GM21526 (cell line): Measurements from ENCODE around the gene CDC42EP1.
"Not testable (repeated sequence)": the region's sequence is repeated elsewhere in the genome, so short reads cannot be mapped to it uniquely, and the experiment has no call there.

Source experiments
- ATAC-seq: cut with Tn5 transposase; IDR thresholded peaks from one replicate; pipeline ENCODE4 v1.9.1; 2021; ENCODE audit warnings: moderate library complexity; ENCODE audit not compliant: unreplicated experiment, low FRiP score

The CDC42EP1 gene

DNA sequence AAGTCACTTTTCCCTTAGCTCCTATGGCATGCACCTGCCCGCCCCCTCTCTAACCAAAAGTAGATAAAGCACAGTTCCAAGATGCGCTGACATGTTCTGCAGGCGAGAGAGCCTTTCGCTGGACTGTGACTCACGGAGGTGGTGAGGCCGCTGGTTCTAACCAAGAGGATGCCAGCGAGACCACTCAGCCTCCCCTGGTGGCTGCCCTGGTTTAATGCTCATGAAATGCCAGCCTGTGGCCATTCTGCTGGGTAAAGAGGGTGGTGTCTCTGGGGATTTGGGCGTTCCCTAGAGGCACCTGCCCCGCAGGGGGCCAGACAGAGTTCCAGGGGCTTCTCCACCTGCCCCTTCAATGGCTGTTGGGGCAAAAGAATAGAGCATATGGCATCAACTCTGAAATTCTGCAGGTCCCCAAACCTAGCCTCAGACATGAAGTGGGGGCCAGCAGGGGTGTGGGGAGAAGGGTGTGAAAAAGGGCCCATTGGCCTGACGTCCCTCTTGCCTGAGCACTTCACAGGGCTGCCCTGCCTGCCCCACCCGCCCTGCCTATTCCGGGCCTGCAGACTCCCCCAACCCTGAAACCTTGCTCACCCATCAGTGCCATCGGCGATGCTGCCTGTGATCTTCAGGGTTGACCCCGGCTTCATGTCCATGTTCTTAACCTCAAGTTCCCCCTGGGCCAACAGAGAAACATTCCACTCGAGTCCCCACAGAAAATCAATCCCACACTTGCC is 11.1 kb downstream of the CDC42EP1 start:
- ATAC-seq = no peak

DNA sequence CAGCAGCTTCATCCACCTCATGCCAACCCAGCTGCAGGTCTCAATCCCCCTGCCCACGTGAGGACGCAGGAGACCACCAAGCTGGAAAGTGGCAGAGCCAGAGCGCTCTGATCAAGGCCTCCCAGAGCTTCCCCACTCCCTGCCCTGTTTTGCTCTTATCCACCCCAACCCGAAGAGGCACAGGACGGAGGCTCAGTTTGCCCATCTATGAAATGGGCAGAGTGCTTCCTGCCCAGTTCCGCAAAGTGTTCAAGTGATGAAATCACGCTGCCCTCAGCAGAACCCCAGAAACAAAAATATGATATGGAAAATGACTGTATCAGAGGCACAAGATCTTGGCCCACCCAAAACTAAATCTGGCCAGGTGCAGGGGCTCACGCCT is 11.7 kb downstream of the CDC42EP1 start:
- ATAC-seq = no peak

DNA sequence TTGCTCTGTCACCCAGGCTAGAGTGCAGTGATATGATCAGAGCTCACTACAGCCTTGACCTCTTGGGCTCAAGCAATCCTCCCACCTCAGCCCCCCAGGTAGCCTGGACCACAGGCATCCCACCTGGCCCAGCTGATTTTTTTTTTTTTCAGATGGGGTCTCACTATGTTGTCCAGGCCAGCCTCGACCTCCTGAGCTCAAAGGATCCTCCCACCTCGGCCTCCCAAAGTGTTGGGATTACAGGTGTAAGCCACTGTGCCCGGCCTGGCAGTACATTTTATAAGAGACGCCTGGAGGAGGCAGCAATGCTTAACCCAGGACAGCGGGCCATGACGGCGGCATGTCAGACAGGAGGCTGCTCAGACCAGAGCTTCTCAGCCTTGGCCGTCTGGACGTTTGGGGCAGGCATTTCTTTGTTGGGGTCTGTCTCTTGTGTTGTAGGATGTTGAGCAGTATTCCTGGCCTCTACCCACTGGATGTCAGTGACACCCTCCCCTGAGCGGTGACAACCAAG is 15.3 kb downstream of the CDC42EP1 start:
- no peak for ATAC-seq

GRCh38 chr22:37578002-37578401 is 17.7 kb downstream of the CDC42EP1 start:
- ATAC-seq = no peak

DNA sequence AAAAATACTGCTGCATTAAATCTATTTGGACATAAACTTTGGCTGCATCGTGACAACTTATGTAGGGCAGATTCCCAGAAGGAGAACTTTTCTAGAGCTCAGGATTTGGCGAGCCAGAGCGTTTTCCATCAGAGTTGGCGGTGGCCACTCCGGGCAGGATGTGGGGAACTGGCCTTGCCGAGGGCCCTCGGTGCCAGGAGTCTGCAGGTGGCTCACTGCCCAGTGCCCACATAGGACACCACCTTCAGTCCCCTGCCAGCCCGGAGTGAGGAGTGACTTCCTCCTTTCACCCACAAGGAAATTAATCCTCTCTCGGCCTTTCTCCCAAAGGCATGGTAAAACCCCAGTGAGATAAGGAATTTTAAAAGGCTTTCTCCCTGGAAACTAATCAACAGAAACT is 21.2 kb downstream of the CDC42EP1 start:
- ATAC-seq = no peak

GRCh38 chr22:37582526-37582925 is 22.2 kb downstream of the CDC42EP1 start:
- no peak for ATAC-seq

GRCh38 chr22:37588546-37589215 is 28.4 kb downstream of the CDC42EP1 start:
- ATAC-seq = no peak

DNA sequence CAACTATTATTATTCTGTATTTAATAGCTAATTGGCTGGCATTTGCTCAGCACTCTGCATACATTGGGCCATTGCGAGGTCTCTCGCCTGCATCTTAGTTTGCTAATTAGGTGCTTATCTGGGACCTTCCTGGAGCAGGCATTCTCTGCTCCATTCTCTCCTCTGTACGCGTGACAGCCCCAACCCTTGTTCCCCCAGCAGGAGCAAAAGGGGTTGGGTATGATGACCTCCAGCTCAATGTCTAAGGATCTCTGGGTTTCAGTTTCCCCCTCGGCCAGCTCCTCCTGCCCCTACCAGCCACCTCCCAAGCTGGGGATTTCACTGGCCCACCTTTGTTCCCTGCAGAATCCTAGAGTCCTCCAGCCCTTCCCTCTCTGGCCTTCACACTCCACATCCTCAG is 29.4 kb downstream of the CDC42EP1 start:
- no peak for ATAC-seq

DNA sequence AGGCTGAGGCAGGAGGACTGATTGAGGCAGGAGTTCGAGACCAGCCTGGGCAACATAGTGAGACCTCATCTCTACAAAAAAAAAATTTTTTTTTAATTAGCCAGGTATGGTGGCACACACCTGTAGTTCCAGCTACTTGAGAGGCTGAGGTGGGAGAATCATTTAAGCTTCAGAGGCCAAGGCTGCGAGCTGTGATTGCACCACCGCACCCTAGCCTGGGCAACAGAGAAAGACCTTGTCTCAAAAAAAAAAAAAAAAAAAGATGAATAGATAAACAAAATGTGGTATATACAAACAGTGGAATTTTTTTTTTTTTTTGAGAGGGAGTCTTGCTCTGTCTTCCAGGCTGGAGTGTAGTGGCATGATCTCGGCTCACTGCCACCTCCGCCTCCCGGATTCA is 30.8 kb downstream of the CDC42EP1 start:
- ATAC-seq = not testable (repeated sequence)

GRCh38 chr22:37591823-37592404 is 31.6 kb downstream of the CDC42EP1 start:
- no peak for ATAC-seq

DNA sequence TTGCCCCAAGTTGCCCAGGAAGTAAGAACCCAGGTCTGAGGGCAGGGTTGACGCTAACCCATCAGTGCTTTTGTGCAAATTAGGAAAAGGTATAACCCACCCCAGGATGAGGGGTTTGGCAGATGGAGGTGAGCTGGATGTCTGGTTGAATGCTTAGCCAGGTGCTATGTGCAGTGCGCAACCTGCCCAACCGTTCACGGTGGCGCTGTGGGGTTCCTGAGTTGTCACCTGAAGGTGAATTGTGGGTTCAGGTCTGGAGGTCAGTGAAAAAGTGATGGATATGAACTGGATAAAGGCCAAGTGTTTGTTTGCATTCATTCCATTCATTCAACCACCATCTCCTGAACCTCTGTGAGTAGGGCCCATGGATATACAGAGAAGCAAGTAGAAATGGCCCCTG is 34.0 kb downstream of the CDC42EP1 start:
- no peak for ATAC-seq

- ATAC-seq = no peak
These were observed 38.9 kb downstream of the CDC42EP1 start for GRCh38 chr22:37599153-37599552.

DNA sequence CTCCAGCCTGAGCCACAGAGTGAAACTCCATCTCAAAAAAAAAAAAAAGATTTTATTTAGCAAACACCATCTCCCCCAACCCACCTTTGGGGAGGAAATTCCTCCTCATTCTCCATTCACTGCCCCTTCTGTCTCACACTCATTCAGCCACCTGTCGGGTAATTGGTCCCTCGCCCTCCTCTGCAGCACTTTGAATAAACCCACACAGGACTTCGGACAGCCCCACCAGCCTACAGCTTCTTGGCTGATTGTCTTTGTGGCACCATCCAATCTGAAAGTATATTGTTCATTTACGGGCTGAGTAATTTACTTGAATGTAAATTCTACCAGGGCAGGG is 40.9 kb downstream of the CDC42EP1 start:
- no peak for ATAC-seq

DNA sequence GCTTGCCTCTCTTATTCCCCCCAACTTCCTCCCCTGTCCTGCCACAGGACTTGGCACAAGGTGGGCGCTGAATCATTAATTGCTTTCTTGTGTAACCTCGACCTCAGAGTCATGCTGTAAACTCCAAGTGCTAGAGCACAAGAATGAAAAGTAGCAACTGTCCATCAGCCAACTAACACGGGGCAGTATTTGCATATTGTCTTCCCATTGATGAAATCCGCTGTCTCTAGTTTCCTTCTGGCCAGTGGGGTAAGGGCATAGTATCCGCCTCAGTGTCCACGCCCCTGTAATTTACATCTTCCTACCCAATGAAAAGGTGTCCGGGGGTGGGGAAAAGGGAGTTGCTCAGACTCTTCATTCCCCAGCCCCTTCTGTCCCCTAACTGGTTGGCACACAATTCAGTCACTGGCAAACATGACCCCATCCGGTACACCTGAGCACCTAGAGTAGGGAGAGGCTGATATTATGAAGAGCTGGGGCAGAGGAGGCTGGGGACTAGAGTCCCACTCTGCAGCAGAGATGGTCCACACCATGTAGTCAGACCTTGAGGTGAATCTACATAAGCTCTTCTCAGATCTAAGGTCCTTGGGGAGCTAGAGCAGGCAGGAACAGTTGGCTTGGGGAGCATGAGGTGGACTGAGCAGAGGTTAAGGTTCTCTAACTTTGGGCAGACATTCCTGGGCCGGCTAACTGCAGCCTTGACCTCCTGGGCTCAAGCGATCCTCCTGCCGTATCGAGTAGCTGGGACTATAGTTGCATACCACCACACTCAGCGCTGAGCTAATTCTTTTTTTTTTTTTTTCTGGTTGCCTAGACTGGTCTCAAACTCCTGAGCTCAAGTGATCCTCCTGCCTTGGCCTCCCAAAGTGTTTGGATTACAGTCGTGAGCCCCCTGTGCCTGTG is 41.5 kb downstream of the CDC42EP1 start:
- ATAC-seq = no peak

DNA sequence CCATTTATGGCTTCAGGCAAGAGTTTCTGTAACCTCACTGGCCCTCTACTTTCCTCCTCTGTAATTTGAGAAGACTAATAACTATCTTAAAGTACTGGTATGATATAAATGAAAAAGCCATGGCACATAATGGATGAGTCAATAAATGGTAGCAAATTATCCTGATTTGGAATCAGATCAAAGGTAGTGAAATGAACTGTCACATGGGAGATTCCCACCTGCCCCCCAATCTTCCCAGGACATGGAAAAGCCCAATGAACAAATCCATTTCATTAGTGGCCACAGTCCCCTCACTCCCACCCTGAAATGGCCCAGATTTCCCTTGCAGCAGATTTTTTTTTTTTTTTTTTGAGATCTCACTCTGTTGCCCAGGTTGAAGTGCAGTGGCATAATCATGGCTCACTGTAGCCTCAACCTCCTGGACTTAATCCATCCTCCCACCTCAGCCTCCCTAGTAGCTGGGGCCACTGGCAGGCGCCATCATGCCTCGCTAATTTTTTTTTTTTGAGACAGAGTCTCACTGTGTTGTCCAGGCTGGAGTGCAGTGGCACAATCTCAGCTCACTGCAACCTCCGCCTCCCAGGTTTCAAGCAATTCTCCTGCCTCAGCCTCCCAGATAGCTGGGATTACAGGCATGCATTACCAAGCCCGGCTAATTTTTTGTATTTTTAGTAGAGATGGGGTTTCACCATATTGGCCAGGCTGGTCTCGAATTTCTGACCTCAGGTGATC is 42.4 kb downstream of the CDC42EP1 start:
- not testable (repeated sequence) for ATAC-seq

DNA sequence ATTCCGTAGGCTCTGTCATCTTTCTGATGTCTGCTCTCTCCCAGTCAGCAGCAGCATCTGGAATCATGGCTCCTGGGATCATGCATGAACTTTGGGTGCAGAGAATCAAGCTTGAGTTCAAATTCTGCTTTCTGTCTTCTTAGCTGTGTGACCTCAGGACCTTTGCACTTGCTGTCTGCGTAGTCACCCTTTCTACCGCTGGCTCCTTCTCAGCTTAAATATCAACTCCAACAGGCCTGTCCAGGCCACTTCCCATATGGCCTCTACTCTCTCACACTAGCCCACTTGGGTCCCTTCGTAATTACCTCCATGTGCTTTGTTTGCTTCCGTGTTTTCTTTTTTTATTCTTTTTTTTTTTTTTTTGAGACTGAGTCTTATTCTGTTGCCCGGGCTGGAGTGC is 43.8 kb downstream of the CDC42EP1 start:
- no peak for ATAC-seq

DNA sequence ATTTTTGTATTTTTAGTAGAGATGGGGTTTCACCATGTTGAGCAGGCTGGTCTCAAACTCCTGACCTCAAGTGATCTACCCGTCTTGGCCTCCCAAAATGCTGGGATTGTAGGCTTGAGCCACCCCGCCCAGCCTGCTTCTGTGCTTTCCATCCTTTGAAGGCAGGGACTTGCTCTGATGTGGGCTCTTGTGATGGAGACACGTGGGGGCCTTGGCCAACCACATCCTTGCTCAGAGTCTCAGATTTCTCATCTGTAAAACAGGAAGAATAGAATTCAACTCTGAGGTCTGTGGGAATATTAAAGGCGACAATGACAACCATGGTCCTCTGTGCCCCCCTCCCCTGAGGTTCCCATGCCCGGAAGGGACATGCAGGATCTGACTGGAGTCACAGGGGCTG is 44.6 kb downstream of the CDC42EP1 start:
- ATAC-seq = no peak

GRCh38 chr22:37607010-37607934 is 47.0 kb downstream of the CDC42EP1 start:
- ATAC-seq = peak; percentile 31

GRCh38 chr22:37607935-37608476 is 47.7 kb downstream of the CDC42EP1 start:
- ATAC-seq = no peak
